ENCODE results near the gene CFAP65.

DNA sequence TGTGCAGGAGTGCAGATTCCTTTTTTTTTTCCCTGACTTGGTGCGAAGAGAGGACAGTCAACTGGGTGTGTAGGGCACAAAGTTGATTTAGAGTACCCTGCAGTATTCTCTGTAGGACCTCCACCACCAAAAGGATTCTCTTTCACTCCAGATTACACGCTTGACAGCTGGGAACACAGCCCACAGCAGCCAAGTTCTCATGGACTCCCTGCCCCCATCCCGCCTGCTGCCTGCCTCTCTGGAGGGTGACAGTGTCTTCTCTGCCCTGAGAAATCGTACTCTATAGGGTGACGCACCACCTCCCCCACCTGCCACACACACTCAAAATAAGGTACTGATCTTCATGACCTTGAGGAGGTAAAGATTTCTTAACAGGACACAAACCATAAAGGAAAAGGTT lies 46.0 kb upstream of the CFAP65 start:
- no peak for TF ChIP-seq CTCF (IDR thresholded peaks at IDR 0.05)
- no peak for TF ChIP-seq POLR2A (IDR thresholded peaks at IDR 0.05)

Measured in right lobe of liver (tissue), 4 donors.